ENCODE data around the gene JAG1. TPM values are rescaled to one million over a fixed set of nuclear protein-coding genes. Genes with fewer than 3 reads are reported as not detected.

JAG1 gene
- 8.1 and 8.3 TPM in 2 replicates for total RNA-seq (2014; rRNA removed; shearing (Covaris generic); ENCODE audit: low replicate concordance)

DNA sequence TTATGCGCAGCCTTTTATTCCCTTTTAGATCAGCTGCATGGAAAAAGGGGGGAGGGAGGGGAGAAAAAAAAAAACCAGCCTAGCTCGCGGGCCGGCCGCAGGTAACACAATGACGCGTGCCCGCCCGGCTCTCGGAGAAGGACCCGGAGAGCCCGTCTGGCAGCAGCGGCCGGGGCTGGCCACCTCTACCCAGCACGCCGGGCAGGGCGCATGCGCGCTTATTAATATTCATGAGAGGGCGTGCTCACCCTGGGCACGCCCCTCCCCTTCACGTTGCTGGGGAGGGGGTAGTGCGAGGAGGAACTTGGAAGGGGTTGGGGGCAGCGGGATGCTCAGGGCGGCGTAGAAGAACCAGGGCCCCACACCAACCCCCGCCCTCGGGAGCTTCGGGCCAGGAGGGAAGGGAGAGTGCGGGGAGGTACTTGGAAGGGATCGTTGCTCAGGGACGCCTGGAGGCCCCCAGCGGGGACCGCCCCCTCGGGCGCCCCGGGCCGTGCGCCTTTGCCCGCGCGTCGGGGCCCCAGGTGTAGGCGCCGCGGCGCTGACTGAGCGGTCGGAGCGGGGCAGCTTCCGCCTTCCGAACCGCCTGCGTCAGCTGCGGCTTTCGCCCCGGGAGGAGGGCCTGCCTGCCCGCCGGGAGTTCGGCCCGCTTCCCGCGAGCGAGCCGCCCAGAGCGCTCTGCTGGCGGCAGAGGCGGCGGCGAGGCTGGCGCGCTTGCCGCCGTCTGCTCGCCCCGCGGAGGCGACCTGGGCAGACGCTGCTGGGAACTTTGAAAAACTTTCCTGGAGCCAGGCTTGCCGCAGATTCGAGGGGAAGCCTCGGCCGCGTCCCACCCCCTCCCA lies at the start of gene JAG1:
Gene JAG1 (minus strand): TSS at position 158 of the 842 bp plus-strand sequence. CDS start 469 bp downstream, outside the sequence.
- peak; percentile 96 for DNase-seq
- Histone ChIP-seq H3K4me1 (ENCODE audit: low read length) (peaks cover 54% of the 10 kb centered on the region), H3K9me3 (ENCODE audit: low read length) (no peaks in the 10 kb centered on the region), H2AFZ (ENCODE audit: low read length) (peak within 1 kb of the TSS; percentile 98), H3K9ac (ENCODE audit: low read length) (peak within 1 kb of the TSS; percentile 74), H3K27ac (ENCODE audit: low read length) (peak within 1 kb of the TSS; percentile 45), H3K4me2 (ENCODE audit: low read depth, low read length, poor library complexity, severe bottlenecking) (peak within 1 kb of the TSS; percentile 77), H3K79me2 (ENCODE audit: low read length) (peaks cover 5% of the 10 kb centered on the region; the same call in 1 of the 2 replicates), H3K27me3 (ENCODE audit: low read length) (no peaks in the 10 kb centered on the region), H3K36me3 (ENCODE audit: insufficient read depth, low read length) (no peaks in the 10 kb centered on the region), H3K4me3 (ENCODE audit: low read length) (peak within 1 kb of the TSS; percentile 75), H3K9me2 (replicated peaks; ENCODE audit: insufficient read depth, low read length) (no peaks in the 10 kb centered on the region), H4K20me1 (ENCODE audit: insufficient read depth, low read depth, low read length) (no peaks in the 10 kb centered on the region)

DNA sequence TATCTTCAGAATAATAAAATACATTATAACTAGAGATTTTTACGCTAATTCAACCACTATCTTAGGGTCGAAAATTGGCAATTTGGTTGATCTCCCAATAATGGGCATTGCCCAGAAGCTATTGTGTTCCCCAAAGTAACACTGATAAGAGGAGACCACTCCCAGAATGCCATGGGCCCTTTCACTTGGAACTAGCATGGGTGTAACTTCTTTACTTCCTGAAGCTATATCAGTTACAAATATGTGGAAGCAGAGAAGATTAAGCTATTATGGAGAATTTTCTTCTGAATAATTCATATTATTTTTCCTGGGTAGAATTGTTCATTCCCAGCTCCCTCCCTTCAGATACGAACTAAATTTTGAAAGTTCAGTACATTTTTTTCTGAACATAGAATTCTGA lies 48.2 kb upstream of the JAG1 start:
- no peak overlapping the region for H3K4me2 ChIP-seq (ENCODE audit: low read depth, low read length, poor library complexity, severe bottlenecking)

DNA sequence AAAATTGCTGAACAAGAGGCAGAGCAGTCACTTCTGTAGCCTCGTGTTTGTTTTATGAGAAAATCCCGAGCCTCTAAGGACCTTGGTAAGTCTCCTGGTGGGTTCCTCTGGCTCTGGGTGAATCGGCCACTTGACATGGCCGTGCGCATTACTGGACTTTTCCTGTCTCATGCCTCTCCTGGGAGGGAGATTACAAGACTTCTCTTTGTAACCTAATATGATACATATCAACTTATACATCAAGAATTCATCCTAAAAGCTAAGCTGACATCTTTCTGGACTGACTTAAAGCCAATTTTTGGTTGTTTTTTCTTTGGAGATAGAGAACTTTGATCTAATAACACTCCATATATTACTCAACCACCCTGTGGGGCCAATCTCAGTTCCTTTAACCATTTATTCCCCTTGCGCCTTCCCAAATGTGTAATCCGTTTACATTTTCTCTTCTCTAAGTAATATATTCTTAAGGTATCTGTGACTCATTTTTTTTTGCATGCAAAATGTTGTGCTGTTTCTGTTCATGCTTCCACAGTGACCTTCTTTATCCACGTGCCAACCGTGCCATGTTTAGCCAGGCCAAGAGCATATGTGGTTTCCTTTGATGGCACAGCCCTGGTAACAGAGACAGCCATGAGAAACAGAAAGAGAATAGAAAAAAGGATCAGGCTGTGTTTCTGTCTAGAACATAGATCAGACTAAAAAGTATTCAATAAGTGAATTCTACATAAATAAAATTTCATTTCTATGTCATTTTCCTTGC lies 47.5 kb upstream of the JAG1 start:
- Histone ChIP-seq H3K4me3 (ENCODE audit: low read length) (no peak overlapping the region), H3K4me2 (ENCODE audit: low read depth, low read length, poor library complexity, severe bottlenecking) (no peak overlapping the region), H3K27me3 (ENCODE audit: low read length) (0 out of 2 replicates have a peak, but pooled peaks cover 4% of the 10 kb centered on the region), H4K20me1 (ENCODE audit: insufficient read depth, low read depth, low read length) (no peaks in the 10 kb centered on the region), H3K9ac (ENCODE audit: low read length) (no peak overlapping the region), H3K36me3 (ENCODE audit: insufficient read depth, low read length) (no peaks in the 10 kb centered on the region), H3K79me2 (ENCODE audit: low read length) (no peaks in the 10 kb centered on the region), H3K4me1 (ENCODE audit: low read length) (no peaks in the 10 kb centered on the region), H3K9me2 (replicated peaks; ENCODE audit: insufficient read depth, low read length) (no peaks in the 10 kb centered on the region), H2AFZ (ENCODE audit: low read length) (no peak overlapping the region), H3K9me3 (ENCODE audit: low read length) (no peaks in the 10 kb centered on the region), H3K27ac (ENCODE audit: low read length) (no peak overlapping the region)
- no peak for DNase-seq

More for the DNA sequence above, 48.2 kb upstream of the JAG1 start:
- no peak overlapping the region for H3K27ac ChIP-seq (ENCODE audit: low read length)
- no peaks in the 10 kb centered on the region for H3K4me1 ChIP-seq (ENCODE audit: low read length)
- no peaks in the 10 kb centered on the region for H3K79me2 ChIP-seq (ENCODE audit: low read length)
- no peaks in the 10 kb centered on the region for H3K9me3 ChIP-seq (ENCODE audit: low read length)
- no peaks in the 10 kb centered on the region for H3K9me2 ChIP-seq (replicated peaks; ENCODE audit: insufficient read depth, low read length)
- no peak overlapping the region for H3K9ac ChIP-seq (ENCODE audit: low read length)
- no peak overlapping the region for H3K4me3 ChIP-seq (ENCODE audit: low read length)
- H4K20me1 ChIP-seq (ENCODE audit: insufficient read depth, low read depth, low read length) = no peaks in the 10 kb centered on the region
- H3K27me3 ChIP-seq (ENCODE audit: low read length) = 0 out of 2 replicates have a peak, but pooled peaks cover 4% of the 10 kb centered on the region
- no peak for DNase-seq
- no peaks in the 10 kb centered on the region for H3K36me3 ChIP-seq (ENCODE audit: insufficient read depth, low read length)
- no peak overlapping the region for H2AFZ ChIP-seq (ENCODE audit: low read length)

DNA sequence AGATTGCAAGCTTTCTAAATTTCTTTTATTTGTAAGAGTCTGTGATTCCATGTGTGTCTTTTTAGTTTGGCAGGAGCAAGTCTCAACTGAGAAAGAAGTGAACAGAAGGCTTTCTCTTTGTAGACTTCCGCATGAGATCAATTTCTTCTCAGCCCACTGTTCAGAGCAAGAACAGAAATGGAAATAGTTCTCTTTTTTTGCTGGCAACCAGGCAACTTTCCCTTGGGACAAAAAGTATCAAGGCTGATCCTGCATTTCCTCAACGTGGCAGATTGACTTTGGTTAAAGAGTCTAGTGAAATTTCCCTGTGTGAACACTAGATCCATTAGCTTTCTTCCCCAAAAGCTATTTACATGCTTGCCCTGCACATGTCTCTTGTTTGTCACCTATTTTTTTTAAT lies 46.8 kb upstream of the JAG1 start:
- H3K79me2 ChIP-seq (ENCODE audit: low read length) = no peaks in the 10 kb centered on the region
- no peak overlapping the region for H3K9ac ChIP-seq (ENCODE audit: low read length)
- H3K36me3 ChIP-seq (ENCODE audit: insufficient read depth, low read length) = no peaks in the 10 kb centered on the region
- no peak overlapping the region for H3K4me2 ChIP-seq (ENCODE audit: low read depth, low read length, poor library complexity, severe bottlenecking)
- H3K9me2 ChIP-seq (replicated peaks; ENCODE audit: insufficient read depth, low read length) = no peaks in the 10 kb centered on the region
- no peak overlapping the region for H3K27ac ChIP-seq (ENCODE audit: low read length)
- H3K9me3 ChIP-seq (ENCODE audit: low read length) = no peaks in the 10 kb centered on the region
- no peak overlapping the region for H2AFZ ChIP-seq (ENCODE audit: low read length)
- H3K4me3 ChIP-seq (ENCODE audit: low read length) = no peak overlapping the region
- no peak for DNase-seq
- no peaks in the 10 kb centered on the region for H3K4me1 ChIP-seq (ENCODE audit: low read length)
- 0 out of 2 replicates have a peak, but pooled peaks cover 4% of the 10 kb centered on the region for H3K27me3 ChIP-seq (ENCODE audit: low read length)
- no peaks in the 10 kb centered on the region for H4K20me1 ChIP-seq (ENCODE audit: insufficient read depth, low read depth, low read length)

DNA sequence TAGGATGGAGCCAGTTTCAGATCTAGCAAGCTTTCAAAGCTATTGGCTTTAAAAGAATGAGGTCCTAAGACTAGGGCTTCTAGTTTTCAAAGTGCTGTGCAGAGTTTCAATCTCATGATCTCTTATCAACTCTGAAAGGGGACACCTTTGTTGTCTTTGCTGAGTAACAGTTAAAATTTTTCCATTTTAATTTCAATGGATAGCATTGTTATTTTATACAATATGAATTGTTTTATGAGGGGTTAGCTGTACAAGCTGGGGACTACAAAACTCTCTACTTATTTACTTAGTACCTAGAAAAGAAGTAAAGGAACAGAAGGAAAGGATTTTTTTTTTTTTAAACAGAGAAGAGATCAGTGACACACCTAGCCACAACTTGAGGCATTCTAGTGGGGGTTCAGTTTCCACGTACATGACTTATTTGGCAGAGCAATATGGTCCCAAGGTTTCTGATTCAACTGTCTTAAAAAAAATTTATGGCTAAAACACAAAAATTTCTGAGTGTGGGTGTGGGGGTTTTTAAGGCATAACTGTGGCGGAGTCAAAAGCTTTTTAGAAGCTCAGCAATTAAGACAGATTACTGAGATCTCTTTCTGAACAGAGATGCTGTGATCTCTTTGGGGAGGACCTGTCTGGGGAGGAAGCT lies 46.1 kb upstream of the JAG1 start:
- Histone ChIP-seq H3K4me2 (ENCODE audit: low read depth, low read length, poor library complexity, severe bottlenecking) (no peak overlapping the region), H3K4me3 (ENCODE audit: low read length) (no peak overlapping the region), H2AFZ (ENCODE audit: low read length) (no peak overlapping the region), H3K9ac (ENCODE audit: low read length) (no peak overlapping the region), H3K9me3 (ENCODE audit: low read length) (no peaks in the 10 kb centered on the region), H3K9me2 (replicated peaks; ENCODE audit: insufficient read depth, low read length) (no peaks in the 10 kb centered on the region), H3K79me2 (ENCODE audit: low read length) (no peaks in the 10 kb centered on the region), H3K36me3 (ENCODE audit: insufficient read depth, low read length) (no peaks in the 10 kb centered on the region), H4K20me1 (ENCODE audit: insufficient read depth, low read depth, low read length) (no peaks in the 10 kb centered on the region), H3K4me1 (ENCODE audit: low read length) (no peaks in the 10 kb centered on the region), H3K27ac (ENCODE audit: low read length) (no peak overlapping the region), H3K27me3 (ENCODE audit: low read length) (0 out of 2 replicates have a peak, but pooled peaks cover 4% of the 10 kb centered on the region)
- DNase-seq = no peak

DNA sequence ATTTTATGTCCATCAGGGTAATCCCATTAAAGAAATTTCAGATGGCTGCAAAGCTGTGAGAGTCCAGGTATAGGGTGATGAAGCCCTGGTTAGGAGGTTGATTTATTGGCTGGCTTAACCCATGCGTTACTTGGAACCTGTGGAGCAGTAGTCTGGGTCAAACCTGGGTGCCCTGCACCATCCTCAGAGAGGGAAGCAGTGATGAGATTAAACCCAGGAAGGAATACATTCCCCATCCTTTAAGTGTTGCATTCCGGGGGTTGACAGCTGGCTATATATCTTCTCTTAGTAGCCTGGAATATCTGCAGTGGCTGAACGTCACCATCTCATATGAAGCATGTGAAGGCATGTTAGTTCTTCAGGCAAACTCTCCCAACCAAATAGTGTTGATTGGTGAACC lies 44.9 kb upstream of the JAG1 start:
- Histone ChIP-seq H3K4me3 (ENCODE audit: low read length) (no peak overlapping the region), H3K36me3 (ENCODE audit: insufficient read depth, low read length) (no peaks in the 10 kb centered on the region), H3K9me2 (replicated peaks; ENCODE audit: insufficient read depth, low read length) (no peaks in the 10 kb centered on the region), H3K9me3 (ENCODE audit: low read length) (no peaks in the 10 kb centered on the region), H4K20me1 (ENCODE audit: insufficient read depth, low read depth, low read length) (no peaks in the 10 kb centered on the region), H2AFZ (ENCODE audit: low read length) (no peak overlapping the region), H3K4me1 (ENCODE audit: low read length) (no peaks in the 10 kb centered on the region), H3K27me3 (ENCODE audit: low read length) (0 out of 2 replicates have a peak, but pooled peaks cover 4% of the 10 kb centered on the region), H3K9ac (ENCODE audit: low read length) (no peak overlapping the region), H3K79me2 (ENCODE audit: low read length) (no peaks in the 10 kb centered on the region), H3K4me2 (ENCODE audit: low read depth, low read length, poor library complexity, severe bottlenecking) (no peak overlapping the region), H3K27ac (ENCODE audit: low read length) (no peak overlapping the region)
- DNase-seq = no peak

DNA sequence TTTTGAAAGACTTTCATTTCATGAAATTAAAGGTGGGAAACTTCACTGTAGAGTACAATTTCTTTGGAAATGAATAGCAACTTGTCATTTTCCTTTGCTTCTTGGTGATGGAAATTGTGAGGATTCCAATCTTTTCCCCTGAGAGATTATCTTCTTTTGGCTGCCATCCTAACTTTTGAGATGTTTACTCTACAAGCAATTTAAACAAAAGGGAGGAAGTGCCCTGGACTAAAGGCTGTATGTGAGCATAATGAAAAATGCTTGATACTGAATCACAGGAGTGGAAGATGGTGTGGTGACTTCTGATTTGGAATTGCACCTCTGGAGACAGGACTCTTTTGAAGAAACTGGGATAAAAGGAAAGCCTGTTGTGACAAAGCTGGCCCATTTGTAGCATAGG lies 43.1 kb upstream of the JAG1 start:
- H3K4me3 ChIP-seq (ENCODE audit: low read length) = no peak overlapping the region
- no peak for DNase-seq

DNA sequence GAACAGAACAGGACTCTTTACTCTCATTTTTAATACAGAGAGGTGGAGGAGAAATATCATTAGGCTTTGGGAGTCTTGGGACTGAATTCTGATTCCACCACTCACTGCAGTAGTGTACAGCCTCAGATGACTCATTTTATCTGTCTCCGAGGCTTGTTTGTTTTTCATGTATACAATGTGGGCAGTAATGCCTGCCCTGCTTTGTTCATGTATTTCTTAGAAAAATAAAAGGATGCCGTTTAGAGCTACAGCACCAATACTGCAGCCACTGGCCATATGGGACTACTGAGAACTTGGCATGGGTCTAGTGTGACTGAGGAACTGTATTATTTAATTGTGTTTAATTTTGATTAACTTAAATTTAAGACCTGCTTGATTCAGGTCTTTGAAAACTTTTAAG lies 41.2 kb upstream of the JAG1 start:
- Histone ChIP-seq H3K9ac (ENCODE audit: low read length) (no peak overlapping the region), H2AFZ (ENCODE audit: low read length) (no peak overlapping the region), H3K27me3 (ENCODE audit: low read length) (no peaks in the 10 kb centered on the region), H3K9me3 (ENCODE audit: low read length) (no peaks in the 10 kb centered on the region), H3K4me2 (ENCODE audit: low read depth, low read length, poor library complexity, severe bottlenecking) (no peak overlapping the region), H3K4me3 (ENCODE audit: low read length) (no peak overlapping the region), H3K4me1 (ENCODE audit: low read length) (no peaks in the 10 kb centered on the region), H3K27ac (ENCODE audit: low read length) (no peak overlapping the region), H3K9me2 (replicated peaks; ENCODE audit: insufficient read depth, low read length) (no peaks in the 10 kb centered on the region), H3K36me3 (ENCODE audit: insufficient read depth, low read length) (no peaks in the 10 kb centered on the region), H3K79me2 (ENCODE audit: low read length) (no peaks in the 10 kb centered on the region), H4K20me1 (ENCODE audit: insufficient read depth, low read depth, low read length) (no peaks in the 10 kb centered on the region)
- DNase-seq = no peak

More for the DNA sequence above, 43.1 kb upstream of the JAG1 start:
- Histone ChIP-seq H3K4me2 (ENCODE audit: low read depth, low read length, poor library complexity, severe bottlenecking) (no peak overlapping the region), H3K27me3 (ENCODE audit: low read length) (no peaks in the 10 kb centered on the region), H3K79me2 (ENCODE audit: low read length) (no peaks in the 10 kb centered on the region), H3K36me3 (ENCODE audit: insufficient read depth, low read length) (no peaks in the 10 kb centered on the region), H3K4me1 (ENCODE audit: low read length) (no peaks in the 10 kb centered on the region), H3K9ac (ENCODE audit: low read length) (no peak overlapping the region), H3K27ac (ENCODE audit: low read length) (no peak overlapping the region), H3K9me3 (ENCODE audit: low read length) (no peaks in the 10 kb centered on the region), H3K9me2 (replicated peaks; ENCODE audit: insufficient read depth, low read length) (no peaks in the 10 kb centered on the region), H2AFZ (ENCODE audit: low read length) (no peak overlapping the region), H4K20me1 (ENCODE audit: insufficient read depth, low read depth, low read length) (no peaks in the 10 kb centered on the region)
